Measurements from ENCODE around the gene PAPSS2. TPM values are rescaled to one million over a fixed set of nuclear protein-coding genes. Genes with fewer than 3 reads are reported as not detected.
"Not testable (repeated sequence)": the region's sequence is repeated elsewhere in the genome, so short reads cannot be mapped to it uniquely, and the experiment has no call there.

PAPSS2 gene
- polyA plus RNA-seq, 3 donors = 44.8 to 49.3 (median 44.8) TPM

DNA sequence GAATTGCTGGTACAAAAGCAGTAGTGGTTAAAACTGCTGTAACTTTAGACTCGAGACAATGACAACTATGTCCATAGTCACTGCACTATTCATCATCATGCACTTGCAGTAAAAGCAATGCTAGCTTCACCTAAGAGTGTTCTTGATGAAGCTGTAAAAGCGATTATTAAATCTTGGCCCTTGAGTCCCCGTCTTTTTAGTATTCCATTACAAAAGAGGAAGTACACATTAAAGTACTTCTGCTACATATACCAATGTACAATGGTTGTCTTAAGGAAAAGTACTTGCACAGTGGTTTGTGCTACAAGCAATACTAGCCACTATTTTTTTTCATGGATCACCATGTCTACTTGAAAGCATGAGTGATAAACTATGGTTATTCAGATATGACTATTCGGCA, 80.0 kb downstream of the PAPSS2 start:
- DNase-seq (ENCODE audit: low read depth in 3 of 3, low spot score in 2 of 3) = no peak

DNA sequence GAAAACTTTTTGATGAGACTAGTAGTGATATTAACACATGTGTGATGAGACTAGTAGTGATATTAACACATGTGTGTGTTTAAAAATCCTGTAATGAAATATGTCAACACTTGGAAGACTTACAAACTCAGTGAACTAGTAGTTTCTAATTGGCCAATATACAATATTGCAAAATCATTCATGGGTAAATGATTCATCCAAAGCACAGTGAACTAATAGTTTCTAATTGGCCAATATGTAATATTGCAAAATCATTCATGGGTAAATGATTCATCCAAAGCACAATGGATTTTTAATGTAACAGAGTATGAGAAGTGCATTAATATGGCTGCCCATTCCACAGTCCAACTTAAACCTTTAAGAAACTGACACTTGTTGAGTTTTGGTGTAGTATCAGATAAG, 80.6 kb downstream of the PAPSS2 start:
- no peak for DNase-seq (ENCODE audit: low read depth in 3 of 3, low spot score in 2 of 3)

- not testable (repeated sequence) for DNase-seq (ENCODE audit: low read depth in 3 of 3, low spot score in 2 of 3)
These were observed 83.4 kb downstream of the PAPSS2 start for GRCh38 chr10:87742992-87743610.

- no peak for DNase-seq (ENCODE audit: low read depth in 3 of 3, low spot score in 2 of 3)
These were observed 84.9 kb downstream of the PAPSS2 start for GRCh38 chr10:87744606-87745005.

GRCh38 chr10:87746911-87747310, 87.2 kb downstream of the PAPSS2 start:
- DNase-seq (ENCODE audit: low read depth in 3 of 3, low spot score in 2 of 3) = no peak

- DNase-seq (ENCODE audit: low read depth in 3 of 3, low spot score in 2 of 3) = not testable (repeated sequence)
These were observed 88.6 kb downstream of the PAPSS2 start for GRCh38 chr10:87748244-87748643.

GRCh38 chr10:87750001-87750671, 90.5 kb downstream of the PAPSS2 start:
- DNase-seq (ENCODE audit: low read depth in 3 of 3, low spot score in 2 of 3) = peak in 1 of 3 donors; percentile 10

GRCh38 chr10:87750817-87751216, 91.1 kb downstream of the PAPSS2 start:
- DNase-seq (ENCODE audit: low read depth in 3 of 3, low spot score in 2 of 3) = no peak

DNA sequence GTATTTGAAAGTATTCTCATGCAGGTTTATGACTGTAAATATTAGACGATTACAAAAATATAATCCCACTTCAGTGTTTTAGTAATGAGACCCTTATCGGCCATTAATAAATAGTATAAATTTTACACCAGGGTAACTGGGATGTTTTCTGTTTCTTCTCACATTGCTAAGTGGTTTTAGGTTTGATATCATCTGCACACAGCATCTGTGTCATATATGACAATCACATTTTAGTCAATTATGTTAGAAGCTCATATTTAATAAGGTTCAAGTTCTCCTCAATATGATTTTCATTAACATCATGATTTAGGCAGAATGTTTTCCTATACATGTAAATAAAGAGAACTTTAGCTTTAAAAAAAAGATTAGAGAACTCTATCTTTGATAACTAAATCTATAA, 91.6 kb downstream of the PAPSS2 start:
- DNase-seq (ENCODE audit: low read depth in 3 of 3, low spot score in 2 of 3) = no peak

GRCh38 chr10:87752566-87752965, 92.9 kb downstream of the PAPSS2 start:
- no peak for DNase-seq (ENCODE audit: low read depth in 3 of 3, low spot score in 2 of 3)

GRCh38 chr10:87753995-87754866, 94.6 kb downstream of the PAPSS2 start:
- no peak for DNase-seq (ENCODE audit: low read depth in 3 of 3, low spot score in 2 of 3)

DNA sequence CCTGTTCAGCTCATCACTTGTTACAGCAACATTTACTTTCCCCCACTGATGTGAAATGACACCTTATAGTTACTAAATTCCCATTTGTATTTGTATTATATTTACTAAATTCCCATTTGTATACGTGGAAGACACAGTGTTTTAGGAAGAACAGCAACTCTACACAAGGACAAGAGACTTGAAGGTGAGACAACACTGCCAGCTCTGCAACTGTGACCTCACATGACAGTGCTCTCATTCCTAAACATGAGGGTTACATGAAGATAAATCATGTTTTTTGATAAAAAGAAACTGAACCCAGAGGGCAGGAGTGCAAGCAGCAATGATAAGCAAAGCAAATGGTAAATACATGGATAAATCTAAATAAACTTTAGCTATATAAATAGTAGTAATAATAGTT, 98.0 kb downstream of the PAPSS2 start:
- no peak for DNase-seq (ENCODE audit: low read depth in 3 of 3, low spot score in 2 of 3)

DNA sequence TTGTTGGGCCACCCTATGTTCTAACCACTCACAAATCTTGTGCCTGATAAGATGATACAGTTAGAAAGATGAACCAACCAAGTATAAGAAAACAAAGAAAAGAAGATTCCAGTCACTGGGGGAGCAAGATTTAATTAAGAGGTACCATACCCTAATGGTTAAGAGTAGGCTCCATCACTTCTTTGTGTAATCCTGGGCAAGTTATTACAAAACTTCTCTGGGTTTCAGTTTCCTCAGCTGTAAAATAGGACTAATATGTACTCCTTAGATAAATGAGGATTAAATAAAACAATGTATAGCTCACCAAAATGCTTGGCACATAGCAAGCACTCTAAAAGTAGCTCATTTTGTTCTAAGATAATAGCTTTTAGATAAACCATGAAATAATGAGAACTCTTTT, 99.9 kb downstream of the PAPSS2 start:
- no peak for DNase-seq (ENCODE audit: low read depth in 3 of 3, low spot score in 2 of 3)

- no peak for DNase-seq (ENCODE audit: low read depth in 3 of 3, low spot score in 2 of 3)
These were observed 100.7 kb downstream of the PAPSS2 start for GRCh38 chr10:87760195-87760905.

GRCh38 chr10:87761153-87761552, 101.5 kb downstream of the PAPSS2 start:
- DNase-seq (ENCODE audit: low read depth in 3 of 3, low spot score in 2 of 3) = no peak

- no peak for DNase-seq (ENCODE audit: low read depth in 3 of 3, low spot score in 2 of 3)
These were observed 102.2 kb downstream of the PAPSS2 start for GRCh38 chr10:87761892-87762291.

GRCh38 chr10:87763086-87763861, 103.6 kb downstream of the PAPSS2 start:
- DNase-seq (ENCODE audit: low read depth in 3 of 3, low spot score in 2 of 3) = no peak

DNA sequence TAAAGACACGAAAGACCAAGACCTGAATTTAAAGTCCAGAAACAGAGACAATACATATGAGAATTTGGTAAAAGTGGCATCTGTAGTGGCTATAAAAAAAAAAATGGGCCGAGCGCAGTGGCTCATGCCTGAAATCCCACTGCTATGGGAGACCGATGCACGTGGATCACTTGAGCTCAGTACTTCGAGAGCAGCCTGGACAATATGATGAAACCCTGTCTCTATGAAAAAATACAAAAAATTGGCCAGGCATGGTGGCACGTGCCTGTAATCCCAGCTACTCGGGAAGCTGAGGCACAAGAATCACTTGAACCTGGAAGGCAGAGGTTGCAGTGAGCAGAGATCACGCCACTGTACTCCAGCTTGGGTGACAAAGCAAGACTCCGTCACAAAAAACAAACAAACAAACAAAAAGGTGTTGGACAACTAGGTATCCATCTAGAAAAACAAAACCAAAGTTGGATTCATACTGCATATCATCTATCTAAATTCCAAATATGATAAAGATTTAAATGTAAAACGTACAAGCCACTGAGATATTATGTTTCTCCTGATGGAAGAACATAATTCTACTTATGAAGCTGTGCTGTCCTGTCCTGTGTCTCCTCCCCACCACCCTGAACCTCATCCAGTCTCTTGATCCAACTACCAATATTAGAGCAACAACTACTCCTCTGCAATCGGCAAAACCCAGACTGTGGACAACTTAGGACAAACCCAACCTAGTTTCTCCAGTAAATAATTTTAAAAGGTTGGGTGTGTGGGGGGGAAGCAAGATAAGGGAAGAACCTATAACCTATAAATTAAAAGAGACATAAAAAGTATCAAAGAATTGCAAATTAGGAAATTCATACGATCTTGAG, 104.6 kb downstream of the PAPSS2 start:
- DNase-seq (ENCODE audit: low read depth in 3 of 3, low spot score in 2 of 3) = no peak

GRCh38 chr10:87765666-87766376, 106.1 kb downstream of the PAPSS2 start:
- no peak for DNase-seq (ENCODE audit: low read depth in 3 of 3, low spot score in 2 of 3)

All from right renal cortex interstitium (tissue), 3 donors.